Ishikawa (cell line): ENCODE results near the gene SEMA5A.

Experiments
- CEBPB ChIP-seq: IDR thresholded peaks from 2 replicates; pipeline ENCODE4 v1.6.1; 2012
- EGR1 ChIP-seq: IDR thresholded peaks from 2 replicates; pipeline ENCODE4 v1.6.1; 2012
- EP300 ChIP-seq: IDR thresholded peaks from 2 replicates; pipeline ENCODE4 v1.6.1; 2012; ENCODE audit warnings: borderline replicate concordance
- FOXM1 ChIP-seq: IDR thresholded peaks from 2 replicates; pipeline ENCODE4 v1.6.1; 2012; ENCODE audit warnings: low read depth, borderline replicate concordance
- MAX ChIP-seq: IDR thresholded peaks from 2 replicates; pipeline ENCODE4 v1.6.1; 2012
- RAD21 ChIP-seq: IDR thresholded peaks from 2 replicates; pipeline ENCODE4 v1.6.1; 2012; ENCODE audit warnings: low read depth
- REST ChIP-seq: IDR thresholded peaks from 2 replicates; pipeline ENCODE4 v1.6.1; 2012; ENCODE audit warnings: low read depth, mild to moderate bottlenecking
- TAF1 ChIP-seq: IDR thresholded peaks from 2 replicates; pipeline ENCODE4 v1.6.1; 2012; ENCODE audit warnings: low read depth, mild to moderate bottlenecking
- TCF12 ChIP-seq: IDR thresholded peaks from 2 replicates; pipeline ENCODE4 v1.6.1; 2012; ENCODE audit warnings: low read depth
- TEAD4 ChIP-seq: IDR thresholded peaks from 2 replicates; pipeline ENCODE4 v1.6.1; 2012
- YY1 ChIP-seq: IDR thresholded peaks from 2 replicates; pipeline ENCODE4 v1.6.1; 2012; ENCODE audit warnings: low read depth
- TF ChIP-seq, protein P1 (sequence below): IDR thresholded peaks from 2 replicates; pipeline ENCODE4 v1.6.1; 2012

- no peak for TF ChIP-seq EGR1
- TF ChIP-seq REST: no peak
- no peak for TF ChIP-seq RAD21
- no peak for TF ChIP-seq TCF12
- TF ChIP-seq TEAD4: no peak
- TF ChIP-seq, protein P1, sequence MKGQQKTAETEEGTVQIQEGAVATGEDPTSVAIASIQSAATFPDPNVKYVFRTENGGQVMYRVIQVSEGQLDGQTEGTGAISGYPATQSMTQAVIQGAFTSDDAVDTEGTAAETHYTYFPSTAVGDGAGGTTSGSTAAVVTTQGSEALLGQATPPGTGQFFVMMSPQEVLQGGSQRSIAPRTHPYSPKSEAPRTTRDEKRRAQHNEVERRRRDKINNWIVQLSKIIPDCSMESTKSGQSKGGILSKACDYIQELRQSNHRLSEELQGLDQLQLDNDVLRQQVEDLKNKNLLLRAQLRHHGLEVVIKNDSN: no peak
- TF ChIP-seq CEBPB: no peak
- no peak for TF ChIP-seq MAX
- no peak for TF ChIP-seq TAF1
- no peak for TF ChIP-seq YY1
- TF ChIP-seq EP300: no peak
- TF ChIP-seq FOXM1: no peak
Measured at GRCh38 chr5:9494301-9494700, 51.6 kb downstream of the SEMA5A start.
